NCI-H748 (cell line): ENCODE data around the gene GABBR2.
A peak's percentile ranks its signal among the peaks of the same experiment; 100 is the strongest.
"Not testable (repeated sequence)": the region's sequence is repeated elsewhere in the genome, so short reads cannot be mapped to it uniquely, and the experiment has no call there.

ENCODE experiments used
- DNase-seq: peaks from one replicate; lab custom pipeline; 2025; ENCODE audit not compliant: unreplicated experiment; lab: John Stamatoyannopoulos, UW

GABBR2 gene

DNA sequence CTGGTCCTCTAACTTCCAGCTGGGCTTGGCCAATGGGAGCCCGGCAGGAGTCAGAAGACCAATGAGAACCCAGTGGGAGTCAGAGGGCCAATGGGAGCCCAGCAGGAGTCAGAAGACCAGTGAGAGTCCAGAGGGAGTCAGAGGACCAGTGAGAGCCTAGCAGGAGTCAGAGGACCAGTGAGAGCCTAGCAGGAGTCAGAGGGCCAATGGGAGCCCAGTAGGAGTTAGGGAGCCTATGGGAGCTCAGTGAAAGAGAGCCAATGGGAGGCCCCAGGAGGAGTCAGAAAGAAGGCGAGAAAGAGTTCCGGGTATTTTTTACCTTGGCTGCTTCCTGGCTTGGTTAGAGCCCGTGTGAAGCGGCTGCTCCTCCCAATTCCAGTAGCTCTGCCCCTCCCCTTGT is 191.0 kb downstream of the GABBR2 start:
- no peak for DNase-seq

DNA sequence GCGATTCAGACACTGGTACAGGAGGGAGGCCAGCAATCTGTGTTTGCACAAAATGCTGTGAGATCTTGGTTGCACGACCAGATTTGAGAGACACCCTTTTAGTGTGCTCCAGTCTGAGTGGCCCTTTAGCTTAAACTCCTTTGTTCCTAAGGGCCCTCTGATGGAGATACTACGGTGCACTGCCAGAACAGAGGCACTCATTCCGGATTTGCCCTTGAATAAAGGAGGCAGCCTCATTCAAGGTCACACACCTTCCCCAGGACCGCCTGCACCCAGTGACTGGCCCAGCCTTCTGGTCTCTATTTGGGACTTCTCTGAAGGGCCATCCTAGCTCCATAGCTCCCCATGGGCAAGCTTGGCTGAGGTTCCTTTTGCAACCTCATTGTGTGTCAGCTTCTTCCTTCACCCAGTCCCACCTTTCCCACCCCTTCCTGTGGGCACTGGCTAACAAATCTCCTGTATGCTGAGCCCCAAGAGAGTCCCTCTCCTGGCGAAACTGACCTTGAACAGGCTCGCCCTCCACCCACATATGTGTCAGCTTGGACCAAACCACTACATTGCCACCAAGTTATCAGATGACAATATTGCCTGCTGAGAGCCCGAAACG is 191.7 kb downstream of the GABBR2 start:
- no peak for DNase-seq

DNA sequence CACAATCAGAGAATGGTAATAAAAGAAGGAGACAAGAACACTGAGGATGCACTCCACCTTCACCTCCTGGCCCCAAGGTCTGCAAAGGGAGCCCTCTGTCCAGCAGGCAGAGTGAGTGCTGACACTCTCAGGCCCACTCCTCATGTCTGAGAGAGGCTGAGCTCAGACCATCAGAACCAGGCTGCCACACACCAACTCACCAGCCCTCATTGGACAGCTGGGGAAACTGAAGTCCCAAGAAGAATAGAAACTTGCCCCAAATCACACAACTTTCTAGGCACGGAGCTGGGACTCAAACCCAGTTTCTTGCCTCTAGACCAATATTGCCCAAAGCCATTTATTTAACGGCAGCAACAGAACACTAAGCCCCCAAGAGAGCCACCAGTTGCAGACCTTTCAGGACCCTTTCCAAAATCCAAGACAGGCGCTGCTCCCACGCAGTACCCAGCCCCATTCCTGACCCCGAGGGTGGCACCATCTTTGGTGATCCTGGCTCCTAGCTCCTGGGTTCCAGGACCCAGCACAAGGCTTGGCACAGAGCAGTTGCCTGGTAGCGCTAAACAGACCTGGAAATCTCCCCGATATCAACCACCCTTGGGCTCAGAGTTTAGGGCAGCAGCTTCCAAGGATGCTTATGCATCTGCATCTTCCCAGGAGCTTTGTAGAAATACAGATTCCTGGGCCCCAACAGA is 192.4 kb downstream of the GABBR2 start:
- DNase-seq: no peak

- DNase-seq: no peak
Observed at GRCh38 chr9:98515506-98516204, 193.1 kb downstream of the GABBR2 start.

DNA sequence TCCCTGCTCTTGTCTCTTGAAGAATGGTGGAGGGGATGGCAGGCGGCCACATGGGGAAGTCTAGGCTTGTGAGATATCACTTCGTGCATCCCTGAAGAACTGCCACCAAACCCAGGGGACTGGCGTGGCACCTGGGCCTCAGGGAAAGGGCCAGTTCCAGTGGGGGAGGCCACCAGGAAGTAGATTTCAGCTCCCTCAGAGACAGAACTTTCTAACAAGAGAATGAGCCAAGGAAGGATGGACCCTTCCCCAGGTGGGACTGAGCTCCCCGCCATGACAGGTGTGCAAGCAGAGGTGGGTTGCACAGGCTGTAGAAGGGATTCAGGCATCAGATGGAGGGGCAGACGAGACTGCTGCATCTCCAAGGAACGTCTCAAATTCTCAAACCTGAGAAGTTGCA is 193.9 kb downstream of the GABBR2 start:
- DNase-seq: no peak

DNA sequence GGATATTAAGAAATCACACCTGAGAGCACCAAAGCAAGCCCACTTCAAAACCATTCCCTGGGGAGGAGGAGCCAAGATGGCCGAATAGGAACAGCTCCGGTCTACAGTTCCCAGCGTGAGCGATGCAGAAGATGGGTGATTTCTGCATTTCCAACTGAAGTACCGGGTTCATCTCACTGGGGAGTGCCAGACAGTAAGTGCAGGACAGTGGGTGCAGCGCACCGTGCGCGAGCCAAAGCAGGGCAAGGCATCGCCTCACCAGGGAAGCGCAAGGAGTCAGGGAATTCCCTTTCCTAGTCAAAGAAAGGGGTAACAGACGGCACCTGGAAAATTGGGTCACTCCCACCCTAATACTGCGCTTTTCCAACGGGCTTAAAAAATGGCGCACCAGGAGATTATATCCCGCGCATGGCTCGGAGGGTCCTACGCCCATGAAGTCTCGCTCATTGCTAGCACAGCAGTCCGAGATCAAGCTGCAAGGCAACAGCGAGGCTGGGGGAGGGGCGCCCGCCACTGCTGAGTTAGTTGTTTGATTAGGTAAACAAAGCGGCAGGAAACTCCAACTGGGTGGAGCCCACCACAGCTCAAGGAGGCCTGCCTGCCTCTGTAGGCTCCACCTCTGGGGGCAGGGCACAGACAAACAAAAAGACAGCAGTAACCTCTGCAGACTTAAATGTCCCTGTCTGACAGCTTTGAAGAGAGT is 200.4 kb downstream of the GABBR2 start:
- peak; percentile 76 for DNase-seq

DNA sequence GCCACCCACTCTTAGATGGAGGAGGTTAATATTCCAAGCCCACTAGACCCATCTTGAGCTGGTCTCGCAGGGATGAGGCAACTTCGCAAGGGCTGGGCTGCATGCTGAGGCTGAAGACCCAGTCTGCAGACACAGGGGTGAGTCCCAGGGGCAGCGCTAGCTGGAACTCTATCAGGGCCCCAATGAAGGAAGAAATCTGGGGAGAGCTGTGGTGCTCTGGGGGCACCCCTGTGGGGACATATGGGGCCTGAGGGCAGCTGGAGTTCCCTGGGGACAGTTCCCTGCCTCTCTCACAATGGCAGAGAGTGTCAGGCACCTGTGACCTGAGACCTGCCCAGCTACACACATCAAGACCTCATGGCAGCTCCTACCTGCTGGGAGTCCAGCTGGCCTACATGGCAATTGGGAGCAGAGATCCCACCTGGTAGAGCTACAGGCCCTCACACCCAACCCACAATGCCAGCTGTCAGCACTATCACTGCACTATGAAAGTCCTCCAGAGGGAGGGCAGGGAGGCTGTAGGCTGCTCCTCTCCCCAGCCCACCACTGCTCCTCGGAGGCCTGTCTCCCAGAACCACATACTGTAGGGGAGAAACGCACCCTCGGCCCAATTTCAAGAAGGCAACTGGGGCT is 202.2 kb downstream of the GABBR2 start:
- DNase-seq: no peak

- DNase-seq: peak; percentile 69
Observed at GRCh38 chr9:98504298-98505282, 204.1 kb downstream of the GABBR2 start.

DNA sequence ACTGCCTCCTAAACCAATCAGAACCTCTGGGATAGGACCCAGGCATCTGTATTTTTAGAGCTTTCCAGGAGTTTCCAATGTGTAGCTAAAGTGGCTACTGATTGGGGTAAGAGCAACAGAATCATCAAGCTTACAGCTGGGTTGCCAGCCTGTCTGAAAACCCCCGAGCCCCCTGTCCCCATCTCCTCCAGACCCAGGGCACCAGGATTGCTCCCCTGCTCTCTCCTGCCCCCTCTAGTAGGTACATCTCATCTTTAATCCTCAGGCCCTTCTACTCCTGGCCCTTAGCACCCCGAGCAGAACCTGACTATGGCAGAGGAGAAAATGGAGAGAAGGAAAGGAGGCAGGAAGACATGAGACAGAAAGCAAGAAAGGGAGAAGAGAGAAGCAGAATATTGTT is 204.9 kb downstream of the GABBR2 start:
- no peak for DNase-seq

DNA sequence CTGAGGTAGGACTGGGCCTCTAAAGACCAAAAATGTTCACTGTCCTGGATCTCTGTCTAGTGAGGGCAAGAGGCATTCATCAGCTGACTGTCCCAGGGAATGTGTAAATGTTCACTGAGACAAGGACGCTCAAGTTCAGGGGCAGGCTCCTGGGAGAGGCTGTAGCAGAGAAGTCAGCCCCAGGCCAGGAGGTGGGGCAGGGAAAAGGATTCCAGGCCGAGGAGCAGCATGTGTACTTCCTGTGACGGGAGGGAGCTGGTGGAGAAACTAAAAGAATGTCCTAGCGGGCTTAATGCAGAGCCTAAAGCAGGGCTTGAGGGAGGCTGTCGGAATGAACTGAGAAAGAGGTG is 205.8 kb downstream of the GABBR2 start:
- no peak for DNase-seq

DNA sequence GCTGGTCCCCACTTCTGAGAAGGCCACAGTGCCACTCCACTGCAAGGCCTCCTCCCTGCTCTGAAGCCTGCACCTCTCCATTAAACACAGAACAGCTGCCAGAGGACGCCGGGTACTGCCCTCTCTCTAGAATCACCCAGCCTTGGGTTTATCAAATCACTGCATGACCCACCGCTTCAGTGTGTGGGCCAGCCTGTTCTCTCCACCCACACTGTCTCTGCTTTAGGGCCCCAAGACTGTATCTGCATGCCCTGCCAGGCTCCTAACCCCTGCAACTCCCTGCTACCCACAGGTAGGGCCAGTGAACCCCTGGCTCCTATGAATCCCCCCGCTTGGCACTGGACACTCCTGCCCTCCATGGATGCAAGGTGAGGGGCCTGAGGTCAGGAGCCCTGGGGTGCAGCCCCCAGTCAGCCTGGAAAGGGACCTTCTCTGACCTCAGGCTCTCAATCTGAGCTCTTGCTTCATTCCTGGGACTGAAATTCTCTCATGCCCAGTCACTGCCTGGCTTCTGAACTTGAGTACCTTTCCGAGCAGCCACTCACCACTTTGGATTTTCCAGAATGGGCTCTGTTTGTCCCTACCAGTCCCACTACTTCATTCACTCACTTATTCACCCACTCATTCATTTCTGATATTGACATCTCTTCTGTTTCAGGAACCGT is 206.3 kb downstream of the GABBR2 start:
- DNase-seq: no peak

- no peak for DNase-seq
Observed at GRCh38 chr9:98501819-98502218, 206.9 kb downstream of the GABBR2 start.

GRCh38 chr9:98501259-98501658 is 207.5 kb downstream of the GABBR2 start:
- DNase-seq: not testable (repeated sequence)

DNA sequence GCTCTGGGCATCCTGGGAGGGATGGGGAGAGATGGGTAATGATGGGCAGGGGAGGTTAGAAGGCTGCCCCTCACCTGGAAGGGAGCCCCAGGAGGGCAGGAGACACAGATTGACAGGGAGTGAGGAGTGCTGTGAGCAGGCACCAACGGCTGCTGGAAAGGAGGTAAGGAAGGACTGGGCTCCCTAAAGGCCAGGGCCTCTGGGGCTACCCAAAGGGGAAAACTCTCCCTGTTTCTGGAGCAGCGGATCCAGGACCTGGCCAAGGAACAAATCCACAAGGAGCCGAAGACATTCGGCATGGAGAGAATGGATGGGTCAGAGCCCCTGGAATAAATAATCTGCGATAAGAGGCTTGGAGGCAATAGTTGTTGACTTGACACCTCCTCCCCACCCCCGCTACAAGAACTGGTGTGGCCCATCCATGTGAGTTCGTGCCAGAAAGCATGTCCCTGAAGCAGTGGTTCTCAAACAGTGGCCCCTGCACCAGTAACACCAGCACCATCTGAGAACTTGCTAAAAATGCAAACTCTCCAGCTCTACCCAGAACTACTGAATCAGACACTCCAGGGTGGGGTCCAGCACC is 208.3 kb downstream of the GABBR2 start:
- DNase-seq: no peak

DNA sequence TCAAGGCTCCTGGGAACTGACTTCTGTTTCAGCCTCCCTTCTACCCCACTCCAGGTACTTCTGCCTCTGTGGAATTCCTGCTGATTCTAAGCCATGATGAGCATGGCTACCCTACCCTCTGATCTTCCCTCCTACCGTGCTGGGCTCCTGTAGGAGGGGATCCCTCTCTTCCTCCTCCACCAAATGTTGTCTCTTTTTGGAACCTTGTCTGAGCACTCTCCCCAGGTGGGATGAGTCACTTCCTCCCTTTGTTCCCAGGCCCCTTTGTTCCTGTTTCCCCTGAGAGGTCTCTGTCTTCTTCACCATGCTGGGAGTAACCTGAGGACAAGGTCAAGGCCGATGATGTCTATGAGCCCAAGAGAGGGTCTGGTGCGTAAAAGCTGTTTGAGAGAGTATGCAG is 213.2 kb downstream of the GABBR2 start:
- no peak for DNase-seq

GRCh38 chr9:98494852-98495251 is 213.9 kb downstream of the GABBR2 start:
- DNase-seq: no peak

DNA sequence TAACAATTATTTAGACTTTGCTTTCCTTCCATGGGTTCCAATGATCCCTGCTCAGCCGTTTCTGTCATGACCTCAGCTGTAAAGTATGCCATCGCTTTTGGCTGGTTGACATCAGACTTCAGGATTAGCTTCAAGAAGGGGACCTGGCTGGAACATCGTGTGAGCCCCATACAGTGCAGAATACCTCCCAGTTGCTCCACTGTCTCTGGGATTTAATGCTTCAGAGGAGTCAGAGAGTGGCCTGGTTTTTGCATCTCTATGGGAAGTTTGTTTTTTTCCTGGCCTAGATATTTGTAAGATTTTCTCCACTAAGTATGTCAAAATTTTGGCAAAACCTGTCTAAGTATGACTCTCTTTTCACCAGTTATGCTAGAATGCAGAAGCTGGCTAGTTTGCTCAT is 216.9 kb downstream of the GABBR2 start:
- no peak for DNase-seq

- no peak for DNase-seq
Observed at GRCh38 chr9:98491231-98491651, 217.5 kb downstream of the GABBR2 start.

DNA sequence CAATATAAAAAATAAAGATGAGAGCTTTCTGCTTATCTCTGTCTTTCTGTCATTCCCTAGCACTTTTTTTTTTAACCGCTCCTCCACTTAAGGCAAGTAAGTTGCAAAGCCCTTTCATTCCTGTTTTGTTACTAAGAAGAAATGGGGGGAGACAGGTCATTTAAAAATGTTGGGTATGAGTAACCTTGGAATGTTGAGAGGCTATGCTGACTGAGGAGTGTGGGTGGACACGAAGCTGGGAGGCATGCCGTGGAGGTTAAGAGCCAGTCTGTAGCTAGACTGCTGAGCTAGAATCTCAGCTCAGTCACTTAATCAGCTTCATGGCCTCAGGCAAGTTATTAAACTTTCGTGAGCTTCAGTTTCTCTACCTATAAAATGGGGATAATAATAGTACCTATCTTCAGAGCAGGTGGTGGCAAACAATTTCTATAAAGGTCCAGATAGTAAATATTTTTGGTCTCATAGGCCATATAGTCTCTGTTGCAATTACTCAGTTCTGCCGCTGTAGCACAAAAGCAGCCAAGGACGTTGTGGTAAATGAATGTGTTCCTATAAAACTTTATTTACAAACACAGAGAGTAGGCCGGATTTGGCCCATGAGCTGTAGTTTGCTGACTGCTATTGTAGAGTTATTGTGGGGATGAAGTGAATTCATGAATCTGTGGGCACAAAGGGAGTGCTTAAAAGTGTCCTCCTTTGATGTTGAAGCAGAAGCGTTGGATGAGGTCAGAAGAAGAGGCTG is 220.0 kb downstream of the GABBR2 start:
- DNase-seq: no peak
